Activated CD4-positive, alpha-beta T cell treated with anti-CD3 and anti-CD28 coated beads, Interleukin-2, amount 10 ng/mL, durations not matched to agents 7 days and 5 days (primary cell): Measurements from ENCODE around the gene CYP3A5. TPM values are rescaled to one million over a fixed set of nuclear protein-coding genes. Genes with fewer than 3 reads are reported as not detected.
"Not testable (repeated sequence)": the region's sequence is repeated elsewhere in the genome, so short reads cannot be mapped to it uniquely, and the experiment has no call there.

ENCODE experiments used
- CTCF ChIA-PET: fragments of 350-600 bp; sonication (Branson Sonifier 250); formaldehyde crosslinking; loops from one replicate; lab custom pipeline; 2021; ENCODE audit warnings: antibody characterized with exemption; lab: Charles Lee
- POLR2A ChIA-PET: fragments of 350-600 bp; sonication (Branson Sonifier 250); formaldehyde crosslinking; loops from one replicate; lab custom pipeline; 2021; ENCODE audit warnings: antibody characterized with exemption; lab: Charles Lee
- DNase-seq: peaks from one replicate; pipeline ENCODE4 v3.0.0-alpha.2; 2020
- H3K27ac Mint-ChIP-seq: one replicate; pipeline ENCODE4 v1.8.0; 2021; ENCODE audit warnings: mild to moderate bottlenecking, moderate library complexity, mixed read lengths
- H3K27me3 Mint-ChIP-seq: one replicate; pipeline ENCODE4 v1.8.0; 2021; ENCODE audit warnings: mixed read lengths
- H3K36me3 Mint-ChIP-seq: one replicate; pipeline ENCODE4 v1.8.0; 2021; ENCODE audit warnings: low read depth, mixed read lengths
- H3K4me1 Mint-ChIP-seq: one replicate; pipeline ENCODE4 v1.8.0; 2021; ENCODE audit warnings: mixed read lengths
- H3K4me3 Mint-ChIP-seq: one replicate; pipeline ENCODE4 v1.8.0; 2021; ENCODE audit warnings: mild to moderate bottlenecking, moderate library complexity, mixed read lengths
- H3K9me3 Mint-ChIP-seq: one replicate; pipeline ENCODE4 v1.8.0; 2021; ENCODE audit warnings: mixed read lengths
- total RNA-seq, 2 experiments: library from RNA; stranded (reverse); gene quantifications; one replicate each; pipeline ENCODE4 v1.2.3, GENCODE V29; 2021

Gene CYP3A5
- total RNA-seq, 2 experiments from 2014 or later: not detected

- Mint-ChIP-seq H3K27me3 (no peaks in the 10 kb centered on the region), H3K27ac (no peak overlapping the region), H3K36me3 (peaks cover 2% of the 10 kb centered on the region), H3K4me3 (no peak overlapping the region), H3K4me1 (no peaks in the 10 kb centered on the region), H3K9me3 (peaks cover 7% of the 10 kb centered on the region)
- no peak for DNase-seq
- CTCF ChIA-PET: interaction anchor here (0.7 kb wide), 1 partner anchor 46 kb away, joined by 3 read pairs; no protein-coding TSS in a partner anchor
- POLR2A ChIA-PET: no interaction called here
Measured at GRCh38 chr7:99694912-99695304, 15.1 kb upstream of the CYP3A5 start.

GRCh38 chr7:99694201-99694911 is 14.6 kb upstream of the CYP3A5 start:
- peaks cover 7% of the 10 kb centered on the region for H3K9me3 Mint-ChIP-seq
- H3K36me3 Mint-ChIP-seq: peaks cover 2% of the 10 kb centered on the region
- no peaks in the 10 kb centered on the region for H3K4me1 Mint-ChIP-seq
- ChIA-PET POLR2A (no interaction called here), CTCF (interaction anchor here (0.6 kb wide), 2 partner anchors 199 to 1264 kb away, joined by 3 read pairs; no protein-coding TSS in a partner anchor)
- H3K27me3 Mint-ChIP-seq: no peaks in the 10 kb centered on the region
- no peak overlapping the region for H3K4me3 Mint-ChIP-seq
- H3K27ac Mint-ChIP-seq: no peak overlapping the region
- no peak for DNase-seq

- H3K36me3 Mint-ChIP-seq: peaks cover 2% of the 10 kb centered on the region
- peaks cover 7% of the 10 kb centered on the region for H3K9me3 Mint-ChIP-seq
- peak; percentile 6 for DNase-seq
- no peaks in the 10 kb centered on the region for H3K4me1 Mint-ChIP-seq
- CTCF ChIA-PET: interaction anchor here (0.6 kb wide), 1 partner anchor 1264 kb away, joined by 3 read pairs; no protein-coding TSS in a partner anchor
- no peaks in the 10 kb centered on the region for H3K27me3 Mint-ChIP-seq
- no peak overlapping the region for H3K27ac Mint-ChIP-seq
- H3K4me3 Mint-ChIP-seq: no peak overlapping the region
- POLR2A ChIA-PET: no interaction called here
Measured at GRCh38 chr7:99693427-99694200, 13.8 kb upstream of the CYP3A5 start.

- H3K4me3 Mint-ChIP-seq: no peak overlapping the region
- H3K27me3 Mint-ChIP-seq: peaks cover 4% of the 10 kb centered on the region
- ChIA-PET POLR2A (no interaction called here), CTCF (no interaction called here)
- no peak overlapping the region for H3K27ac Mint-ChIP-seq
- peaks cover 9% of the 10 kb centered on the region for H3K9me3 Mint-ChIP-seq
- H3K4me1 Mint-ChIP-seq: no peaks in the 10 kb centered on the region
- peaks cover 2% of the 10 kb centered on the region for H3K36me3 Mint-ChIP-seq
- no peak for DNase-seq
Measured at GRCh38 chr7:99693100-99693426, 13.3 kb upstream of the CYP3A5 start.

- H3K27me3 Mint-ChIP-seq, DNase-seq, H3K9me3 Mint-ChIP-seq, POLR2A ChIA-PET, H3K4me1 Mint-ChIP-seq, H3K4me3 Mint-ChIP-seq, H3K27ac Mint-ChIP-seq, CTCF ChIA-PET, H3K36me3 Mint-ChIP-seq: not testable (repeated sequence)
Measured at GRCh38 chr7:99692563-99692962, 12.8 kb upstream of the CYP3A5 start.

- H3K27me3 Mint-ChIP-seq, DNase-seq, H3K27ac Mint-ChIP-seq, H3K4me3 Mint-ChIP-seq, H3K36me3 Mint-ChIP-seq, CTCF ChIA-PET, POLR2A ChIA-PET, H3K4me1 Mint-ChIP-seq: not testable (repeated sequence)
- H3K9me3 Mint-ChIP-seq: peaks cover 14% of the 10 kb centered on the region
Measured at GRCh38 chr7:99691658-99692057, 11.9 kb upstream of the CYP3A5 start.

- H3K27me3 Mint-ChIP-seq, POLR2A ChIA-PET, DNase-seq, H3K4me1 Mint-ChIP-seq, H3K4me3 Mint-ChIP-seq, CTCF ChIA-PET, H3K27ac Mint-ChIP-seq, H3K36me3 Mint-ChIP-seq: not testable (repeated sequence)
- peaks cover 14% of the 10 kb centered on the region for H3K9me3 Mint-ChIP-seq
Measured at GRCh38 chr7:99690918-99691317, 11.1 kb upstream of the CYP3A5 start.

GRCh38 chr7:99685871-99686608 is 6.2 kb upstream of the CYP3A5 start:
- CTCF ChIA-PET, H3K4me1 Mint-ChIP-seq, H3K9me3 Mint-ChIP-seq, DNase-seq, H3K27me3 Mint-ChIP-seq, H3K36me3 Mint-ChIP-seq, H3K4me3 Mint-ChIP-seq, H3K27ac Mint-ChIP-seq, POLR2A ChIA-PET: not testable (repeated sequence)

- Mint-ChIP-seq H3K9me3 (peaks cover 7% of the 10 kb centered on the region), H3K4me1 (no peaks in the 10 kb centered on the region), H3K27me3 (peaks cover 5% of the 10 kb centered on the region), H3K36me3 (peaks cover 4% of the 10 kb centered on the region), H3K4me3 (no peak overlapping the region), H3K27ac (no peak overlapping the region)
- CTCF ChIA-PET: interaction anchor here (0.6 kb wide), 1 partner anchor 1653 kb away, joined by 4 read pairs; no protein-coding TSS in a partner anchor
- DNase-seq: no peak
- POLR2A ChIA-PET: no interaction called here
Measured at GRCh38 chr7:99685129-99685758, 5.4 kb upstream of the CYP3A5 start.

- ChIA-PET POLR2A (no interaction called here), CTCF (no interaction called here)
- peaks cover 13% of the 10 kb centered on the region for H3K4me1 Mint-ChIP-seq
- peaks cover 2% of the 10 kb centered on the region for H3K36me3 Mint-ChIP-seq
- no peaks in the 10 kb centered on the region for H3K9me3 Mint-ChIP-seq
- H3K27me3 Mint-ChIP-seq: no peaks in the 10 kb centered on the region
- H3K4me3 Mint-ChIP-seq: no peak overlapping the region
- no peak overlapping the region for H3K27ac Mint-ChIP-seq
- DNase-seq: no peak
Measured at GRCh38 chr7:99679032-99679399, 780 bp downstream of the CYP3A5 start.

- no peaks in the 10 kb centered on the region for H3K9me3 Mint-ChIP-seq
- H3K4me3 Mint-ChIP-seq: no peak overlapping the region
- no peak for DNase-seq
- peaks cover 2% of the 10 kb centered on the region for H3K36me3 Mint-ChIP-seq
- ChIA-PET CTCF (interaction anchor here (0.6 to 1.5 kb wide), 2 partner anchors 17 to 513 kb away, joined by 3 read pairs; no protein-coding TSS in a partner anchor), POLR2A (no interaction called here)
- H3K27ac Mint-ChIP-seq: no peak overlapping the region
- H3K27me3 Mint-ChIP-seq: no peaks in the 10 kb centered on the region
- peaks cover 13% of the 10 kb centered on the region for H3K4me1 Mint-ChIP-seq
Measured at GRCh38 chr7:99677648-99678045, 2.1 kb downstream of the CYP3A5 start.

GRCh38 chr7:99677013-99677647 is 2.7 kb downstream of the CYP3A5 start:
- ChIA-PET POLR2A (no interaction called here), CTCF (interaction anchor here (1.5 kb wide), 1 partner anchor 16 kb away, joined by 3 read pairs; no protein-coding TSS in a partner anchor)
- H3K36me3 Mint-ChIP-seq: peaks cover 2% of the 10 kb centered on the region
- H3K27me3 Mint-ChIP-seq: no peaks in the 10 kb centered on the region
- H3K27ac Mint-ChIP-seq: no peak overlapping the region
- H3K9me3 Mint-ChIP-seq: no peaks in the 10 kb centered on the region
- no peak for DNase-seq
- no peak overlapping the region for H3K4me3 Mint-ChIP-seq
- H3K4me1 Mint-ChIP-seq: peaks cover 13% of the 10 kb centered on the region
